Stimulated activated CD8-positive, alpha-beta memory T cell treated with anti-CD3 and anti-CD28 coated beads, Interleukin-15, amount 100 ng/mL, for 1 hour (primary cell): ENCODE measurements around the gene SDCCAG8.

Source experiments
- DNase-seq: peaks from one replicate; pipeline ENCODE4 v3.0.0-alpha.2; 2020; ENCODE audit warnings: low read depth

The SDCCAG8 gene

GRCh38 chr1:243391355-243391754, 135.5 kb downstream of the SDCCAG8 start:
- DNase-seq = no peak

GRCh38 chr1:243393096-243393495, 137.3 kb downstream of the SDCCAG8 start:
- no peak for DNase-seq

GRCh38 chr1:243394066-243394465, 138.2 kb downstream of the SDCCAG8 start:
- DNase-seq = no peak

- no peak for DNase-seq
Observed at GRCh38 chr1:243394601-243395464, 139.0 kb downstream of the SDCCAG8 start.

- no peak for DNase-seq
Observed at GRCh38 chr1:243396424-243396823, 140.6 kb downstream of the SDCCAG8 start.

GRCh38 chr1:243396876-243397275, 141.0 kb downstream of the SDCCAG8 start:
- DNase-seq = no peak

- no peak for DNase-seq
Observed at GRCh38 chr1:243397613-243398321, 141.9 kb downstream of the SDCCAG8 start.

GRCh38 chr1:243399561-243400155, 143.8 kb downstream of the SDCCAG8 start:
- no peak for DNase-seq

- no peak for DNase-seq
Observed at GRCh38 chr1:243402868-243403267, 147.0 kb downstream of the SDCCAG8 start.

- no peak for DNase-seq
Observed at GRCh38 chr1:243406424-243406823, 150.6 kb downstream of the SDCCAG8 start.

- no peak for DNase-seq
Observed at GRCh38 chr1:243407284-243408018, 151.6 kb downstream of the SDCCAG8 start.

GRCh38 chr1:243408479-243408878, 152.6 kb downstream of the SDCCAG8 start:
- DNase-seq = no peak

GRCh38 chr1:243409284-243409683, 153.4 kb downstream of the SDCCAG8 start:
- no peak for DNase-seq

GRCh38 chr1:243411472-243411871, 155.6 kb downstream of the SDCCAG8 start:
- no peak for DNase-seq

GRCh38 chr1:243413431-243414151, 157.8 kb downstream of the SDCCAG8 start:
- DNase-seq = no peak

GRCh38 chr1:243414152-243414494, 158.3 kb downstream of the SDCCAG8 start:
- no peak for DNase-seq

GRCh38 chr1:243415663-243416408, 160.0 kb downstream of the SDCCAG8 start:
- no peak for DNase-seq

- no peak for DNase-seq
Observed at GRCh38 chr1:243416495-243416894, 160.7 kb downstream of the SDCCAG8 start.

GRCh38 chr1:243420016-243420945, 164.4 kb downstream of the SDCCAG8 start:
- no peak for DNase-seq
